Subcutaneous adipose tissue (tissue), 4 donors: Measurements from ENCODE around the gene FAM117A. TPM values are rescaled to one million over a fixed set of nuclear protein-coding genes. Genes with fewer than 3 reads are reported as not detected.

Experiments
- total RNA-seq, 4 donors: library from RNA; depleted of rRNA; stranded (reverse); fragments of >200 nt; gene quantifications; one replicate each; pipeline ENCODE4 v1.1.0, GENCODE V29; 2016
- TF ChIP-seq, protein P1 (sequence below): fragments of 450-650 bp; IDR thresholded peaks from one replicate; pipeline ENCODE4 v1.5.1; 2016; ENCODE audit warnings: low read depth, mild to moderate bottlenecking, control low read depth, antibody characterized with exemption, moderate library complexity

FAM117A gene
- total RNA-seq, 4 donors from 2014 or later: 3.9 to 19.4 (median 8.4) TPM

DNA sequence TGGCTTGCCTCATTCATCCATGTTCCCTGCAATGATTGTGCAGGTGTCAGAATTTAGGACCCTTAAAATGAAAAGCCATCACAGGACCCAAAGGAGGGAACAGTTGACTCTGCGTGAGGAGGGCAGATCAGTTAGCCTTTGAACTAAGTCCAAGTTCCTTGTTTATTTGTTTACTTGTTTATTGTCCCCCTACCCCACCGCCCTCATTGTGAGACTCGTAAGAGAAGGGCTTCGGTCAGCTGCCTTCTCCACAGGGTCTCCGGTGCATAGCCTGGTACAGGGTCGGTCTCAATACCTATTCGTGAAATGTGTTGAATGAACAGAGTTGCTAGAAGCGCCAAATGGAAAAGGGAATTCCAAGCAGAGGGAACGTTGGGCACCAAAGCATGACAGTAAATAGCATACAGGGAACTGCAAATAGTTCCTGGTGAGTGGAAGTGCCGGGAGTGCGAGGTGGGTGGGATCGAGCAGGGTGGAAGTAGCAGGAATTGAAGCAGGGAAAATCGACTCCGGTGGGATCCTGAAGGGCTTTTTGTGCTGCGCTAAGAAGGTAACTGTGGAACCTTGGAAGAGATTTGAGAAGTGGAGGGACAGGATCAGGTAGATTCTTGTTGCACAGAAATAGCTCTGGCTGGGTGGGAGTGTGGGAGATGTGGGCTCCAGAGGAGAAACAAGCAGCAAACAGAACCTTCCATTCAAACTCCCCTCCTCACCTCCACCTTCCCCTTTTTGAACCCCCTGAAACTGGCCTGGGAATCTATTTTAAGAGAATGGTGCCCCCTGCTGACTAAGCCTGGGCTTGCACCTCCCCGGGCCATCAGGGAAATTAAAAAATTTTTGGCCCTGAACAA, 68.9 kb downstream of the FAM117A start:
- TF ChIP-seq, protein P1, sequence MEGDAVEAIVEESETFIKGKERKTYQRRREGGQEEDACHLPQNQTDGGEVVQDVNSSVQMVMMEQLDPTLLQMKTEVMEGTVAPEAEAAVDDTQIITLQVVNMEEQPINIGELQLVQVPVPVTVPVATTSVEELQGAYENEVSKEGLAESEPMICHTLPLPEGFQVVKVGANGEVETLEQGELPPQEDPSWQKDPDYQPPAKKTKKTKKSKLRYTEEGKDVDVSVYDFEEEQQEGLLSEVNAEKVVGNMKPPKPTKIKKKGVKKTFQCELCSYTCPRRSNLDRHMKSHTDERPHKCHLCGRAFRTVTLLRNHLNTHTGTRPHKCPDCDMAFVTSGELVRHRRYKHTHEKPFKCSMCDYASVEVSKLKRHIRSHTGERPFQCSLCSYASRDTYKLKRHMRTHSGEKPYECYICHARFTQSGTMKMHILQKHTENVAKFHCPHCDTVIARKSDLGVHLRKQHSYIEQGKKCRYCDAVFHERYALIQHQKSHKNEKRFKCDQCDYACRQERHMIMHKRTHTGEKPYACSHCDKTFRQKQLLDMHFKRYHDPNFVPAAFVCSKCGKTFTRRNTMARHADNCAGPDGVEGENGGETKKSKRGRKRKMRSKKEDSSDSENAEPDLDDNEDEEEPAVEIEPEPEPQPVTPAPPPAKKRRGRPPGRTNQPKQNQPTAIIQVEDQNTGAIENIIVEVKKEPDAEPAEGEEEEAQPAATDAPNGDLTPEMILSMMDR: no peak

DNA sequence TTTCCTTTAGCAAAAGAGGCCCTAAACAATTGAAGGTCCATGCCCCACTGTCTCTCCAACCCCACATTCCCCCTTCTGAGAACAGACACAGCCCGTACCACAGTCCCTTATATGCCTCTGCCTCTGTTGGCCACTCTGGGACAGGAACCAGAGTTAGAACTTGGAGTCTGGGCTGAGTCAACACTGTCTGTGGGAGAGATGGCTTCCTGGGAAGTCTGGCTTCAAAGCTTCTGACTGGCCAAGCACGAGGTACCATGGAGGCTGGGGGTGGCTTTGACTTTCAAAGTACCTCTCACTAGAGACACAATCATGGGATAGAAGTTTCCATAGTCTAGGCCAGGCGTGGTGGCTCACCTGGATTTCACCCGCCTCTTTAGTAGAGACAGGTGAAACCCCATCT, 71.2 kb downstream of the FAM117A start:
- TF ChIP-seq, protein P1: no peak

DNA sequence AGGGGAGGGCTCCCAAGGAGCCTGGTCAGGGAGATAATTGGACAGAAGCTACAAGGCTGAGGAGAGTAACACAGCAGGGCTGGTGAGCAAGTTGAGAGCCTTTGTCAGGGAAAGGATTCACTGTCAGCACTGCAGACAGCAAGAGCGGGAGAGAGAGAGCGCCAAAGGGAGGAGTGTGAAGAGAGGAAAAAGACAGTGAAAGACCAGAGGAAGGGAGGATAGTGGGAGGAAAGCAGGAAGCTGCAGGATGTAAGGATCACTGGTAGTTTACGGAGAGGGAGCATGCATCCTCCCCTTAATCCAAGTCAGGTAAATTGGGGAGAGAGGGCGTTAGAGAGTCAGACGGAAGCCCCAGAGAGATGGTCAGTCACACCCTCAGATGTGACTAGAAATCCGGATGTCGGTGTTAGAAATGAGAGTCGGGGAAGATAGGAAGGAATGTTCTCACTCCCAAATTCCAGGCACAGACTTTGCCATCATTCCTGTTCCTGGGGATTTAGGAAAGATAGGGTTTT, 72.2 kb downstream of the FAM117A start:
- TF ChIP-seq, protein P1: no peak

DNA sequence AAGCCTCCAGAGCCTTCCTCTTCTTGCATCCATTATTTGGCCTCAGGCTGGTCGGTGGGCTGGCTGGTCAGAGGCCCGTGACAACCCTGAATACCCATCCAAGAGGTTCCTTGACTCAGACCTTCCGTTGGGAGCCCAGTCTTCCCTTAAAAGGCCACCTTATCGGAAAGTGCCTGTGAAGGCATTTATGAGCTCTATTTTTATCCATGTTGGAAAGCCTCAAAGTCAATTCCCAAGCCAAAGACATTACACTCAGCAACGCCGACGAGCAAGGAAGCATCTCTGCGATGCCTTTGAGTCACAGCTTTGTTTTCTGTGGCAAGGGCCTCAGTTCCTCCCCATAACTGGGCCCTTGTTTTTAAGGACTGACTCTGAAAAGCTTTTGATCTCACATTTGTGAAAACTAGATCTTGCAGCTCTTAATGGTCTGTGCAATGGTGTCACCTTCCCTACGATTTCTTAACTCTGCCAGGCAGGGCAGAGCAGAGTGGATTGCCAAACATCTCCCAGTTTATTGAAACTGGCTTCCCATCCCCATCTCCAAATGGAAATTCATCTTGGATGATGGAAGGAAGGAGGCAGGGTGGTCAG, 72.8 kb downstream of the FAM117A start:
- TF ChIP-seq, protein P1: no peak

DNA sequence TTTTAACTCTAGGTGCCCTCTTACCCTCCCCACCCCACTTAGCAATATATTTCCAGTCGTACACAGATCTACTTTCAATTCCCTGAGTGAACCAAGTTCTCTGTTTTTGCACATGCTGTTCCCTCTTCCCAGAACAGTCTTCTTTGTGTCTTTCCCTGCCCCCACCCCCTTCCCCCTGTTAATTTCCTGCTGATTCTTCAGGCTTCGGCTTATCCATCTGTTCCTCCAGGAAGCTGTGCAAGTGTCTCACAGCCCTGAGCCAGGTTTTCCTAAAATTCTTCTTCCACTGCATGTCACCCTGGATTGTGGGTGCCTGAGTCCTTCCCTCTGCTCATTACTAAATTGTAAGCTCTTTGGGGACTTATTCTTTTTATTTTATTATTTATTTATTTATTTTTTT, 73.7 kb downstream of the FAM117A start:
- TF ChIP-seq, protein P1: no peak

DNA sequence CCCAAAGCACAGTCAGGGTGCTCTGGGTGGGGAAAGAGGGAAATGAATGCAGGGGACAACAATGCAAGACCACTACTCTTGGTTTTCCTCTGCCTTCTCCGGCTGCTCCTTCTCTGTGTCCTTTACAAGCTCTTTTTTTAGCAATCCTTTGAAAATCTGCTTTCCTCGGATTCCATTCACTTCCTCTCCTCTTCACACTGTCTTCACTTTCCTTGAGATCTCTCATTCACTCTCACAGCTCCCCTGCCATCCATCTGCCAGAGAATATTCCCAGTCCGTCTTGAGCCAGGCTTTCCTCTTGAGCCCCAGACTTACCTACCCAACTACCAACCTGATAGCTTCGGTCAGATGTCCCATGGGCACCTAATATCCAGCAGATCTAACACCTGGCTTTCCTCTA, 75.1 kb downstream of the FAM117A start:
- TF ChIP-seq, protein P1: no peak

DNA sequence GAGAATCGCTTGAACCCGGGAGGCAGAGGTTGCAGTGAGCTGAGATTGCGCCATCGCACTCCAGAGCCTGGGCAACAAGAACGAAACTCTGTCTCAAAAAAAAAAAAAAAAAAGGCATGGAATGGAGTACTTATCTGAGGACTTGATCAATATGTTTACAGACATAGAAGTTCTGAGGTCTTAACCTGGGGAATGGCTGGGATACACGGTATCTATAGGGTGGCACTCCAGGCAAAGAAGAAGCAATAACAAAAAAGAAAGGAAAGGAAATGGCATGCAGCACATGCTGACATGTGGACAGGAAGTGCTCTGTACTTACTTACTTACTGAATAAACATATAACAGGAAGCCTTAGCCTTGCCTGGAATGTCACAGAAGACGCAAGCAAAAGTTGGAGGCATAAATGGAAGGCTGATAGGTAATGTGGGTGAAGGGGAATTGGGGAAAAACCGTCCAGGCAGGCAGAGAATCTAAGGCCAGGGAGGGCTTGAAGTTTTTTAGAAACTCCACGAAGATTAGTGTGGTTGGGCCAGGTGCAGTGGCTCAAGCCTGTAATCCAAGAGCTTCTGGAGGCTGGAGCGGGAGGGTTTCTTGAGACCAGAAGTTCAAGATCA, 75.9 kb downstream of the FAM117A start:
- TF ChIP-seq, protein P1: no peak
